GM19035 (cell line): ENCODE measurements around the gene EIF4B.

Experiments used
- ATAC-seq: cut with Tn5 transposase; IDR thresholded peaks from one replicate; pipeline ENCODE4 v1.9.1; 2021; ENCODE audit not compliant: unreplicated experiment

EIF4B gene

DNA sequence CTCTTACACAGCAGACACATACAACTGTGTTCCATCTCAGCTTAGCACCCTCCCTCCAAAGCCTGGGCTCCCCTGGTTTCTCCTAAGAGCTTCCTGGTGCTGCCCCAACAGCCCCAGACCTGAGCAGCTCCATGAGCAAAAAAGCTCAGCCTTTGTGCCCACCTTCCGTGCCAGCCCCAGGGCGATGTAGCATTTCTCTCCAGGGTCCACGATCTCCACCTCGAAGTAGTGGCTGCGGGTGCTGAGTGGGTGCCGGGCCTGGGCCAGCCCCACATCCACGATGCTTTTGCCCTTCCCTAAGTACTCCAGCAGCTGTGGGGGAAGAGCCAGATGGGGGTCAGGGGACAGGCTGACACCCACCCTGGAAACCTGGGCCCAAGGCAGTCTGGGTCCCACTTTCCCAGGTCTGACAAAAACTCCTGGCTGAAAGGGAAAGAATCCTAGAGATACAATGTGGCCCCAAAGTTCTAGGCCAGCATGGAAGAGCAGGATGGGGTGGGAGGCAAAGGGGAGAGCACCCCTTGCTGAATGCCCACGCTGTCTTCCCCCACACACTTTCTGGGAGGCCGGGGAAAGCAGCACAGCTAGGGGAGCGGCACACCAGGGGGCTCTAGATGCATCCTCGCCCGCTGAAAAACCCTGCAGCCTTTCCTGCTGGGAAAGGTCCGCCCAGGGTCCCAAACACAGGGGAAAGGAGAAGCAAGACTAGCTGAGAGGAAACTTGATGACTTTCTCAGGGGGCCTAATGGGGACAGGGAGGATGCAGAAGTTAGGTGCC is 61.9 kb downstream of the EIF4B start:
- ATAC-seq = no peak

DNA sequence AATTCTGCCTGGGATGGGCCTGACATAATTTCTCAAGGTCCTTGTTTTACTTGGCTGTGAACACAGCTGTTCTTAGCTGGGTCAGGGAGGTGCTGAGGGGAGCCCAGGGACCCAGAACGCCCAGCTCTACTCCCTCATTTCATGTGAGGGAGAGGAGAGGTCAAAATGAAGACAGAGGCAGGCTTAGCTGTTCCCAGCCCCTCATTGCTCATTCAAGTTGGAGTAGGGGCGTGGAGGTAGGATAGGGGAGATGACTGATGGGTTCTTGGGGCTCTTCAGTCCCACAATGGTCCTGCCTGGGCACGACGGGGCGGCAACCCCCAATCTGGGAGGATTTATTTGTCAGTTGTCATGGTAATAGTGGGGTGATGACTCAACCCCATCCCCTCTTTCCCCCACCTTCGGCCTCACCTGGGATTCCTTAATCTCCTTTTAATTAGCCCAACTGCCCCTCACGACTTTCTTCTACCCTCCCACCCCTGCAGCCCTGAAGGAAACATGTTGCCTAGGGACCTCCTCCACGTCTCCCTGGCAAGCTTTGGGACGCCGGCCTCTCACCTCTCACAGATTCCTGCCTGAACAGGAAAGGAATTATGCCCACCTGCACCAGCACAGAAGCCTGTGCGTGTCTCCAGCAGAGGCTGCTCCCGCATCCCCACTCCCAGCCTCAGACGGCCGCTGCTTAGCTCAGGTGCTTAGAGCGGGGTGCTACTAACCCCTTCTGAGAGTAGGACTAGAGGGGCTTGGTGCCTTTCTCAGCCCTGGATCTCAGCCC is 62.7 kb downstream of the EIF4B start:
- no peak for ATAC-seq

DNA sequence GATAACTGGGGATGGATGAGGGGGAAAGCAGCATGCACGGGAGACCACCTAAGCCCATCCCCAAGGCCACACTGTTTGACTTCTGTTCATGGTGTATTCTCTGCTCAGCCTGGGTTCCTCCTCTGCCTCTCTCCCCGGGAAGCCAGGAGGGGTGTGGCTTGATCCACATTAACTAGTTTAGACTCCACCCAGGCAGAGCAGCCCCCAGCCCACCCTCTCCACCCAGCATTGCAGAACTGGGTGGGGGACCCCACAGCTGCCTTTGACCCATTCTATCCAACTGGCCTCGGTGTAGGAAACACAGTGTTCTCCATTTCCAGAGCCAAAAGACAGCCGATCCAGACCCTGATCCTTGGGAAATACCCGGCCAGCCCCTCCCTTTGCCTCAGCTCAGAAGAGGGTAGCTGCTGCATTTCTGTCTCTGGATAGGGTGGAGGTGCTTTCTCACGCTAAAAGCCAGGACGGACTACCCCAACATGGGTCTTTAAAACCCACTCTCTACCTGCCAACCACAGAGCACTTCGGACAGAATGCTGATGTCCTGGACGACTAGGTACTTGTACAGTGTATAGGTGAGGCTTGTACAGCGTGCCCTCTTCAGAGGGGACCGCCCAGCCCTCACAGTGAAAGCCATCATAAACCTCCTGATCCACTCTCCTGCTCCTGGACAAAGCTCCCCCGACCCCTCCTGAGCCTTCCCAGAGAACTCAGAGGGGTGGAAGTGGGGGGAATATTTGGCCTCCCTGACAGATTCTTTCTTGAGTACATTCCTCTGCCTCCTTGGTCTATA is 63.6 kb downstream of the EIF4B start:
- no peak for ATAC-seq

DNA sequence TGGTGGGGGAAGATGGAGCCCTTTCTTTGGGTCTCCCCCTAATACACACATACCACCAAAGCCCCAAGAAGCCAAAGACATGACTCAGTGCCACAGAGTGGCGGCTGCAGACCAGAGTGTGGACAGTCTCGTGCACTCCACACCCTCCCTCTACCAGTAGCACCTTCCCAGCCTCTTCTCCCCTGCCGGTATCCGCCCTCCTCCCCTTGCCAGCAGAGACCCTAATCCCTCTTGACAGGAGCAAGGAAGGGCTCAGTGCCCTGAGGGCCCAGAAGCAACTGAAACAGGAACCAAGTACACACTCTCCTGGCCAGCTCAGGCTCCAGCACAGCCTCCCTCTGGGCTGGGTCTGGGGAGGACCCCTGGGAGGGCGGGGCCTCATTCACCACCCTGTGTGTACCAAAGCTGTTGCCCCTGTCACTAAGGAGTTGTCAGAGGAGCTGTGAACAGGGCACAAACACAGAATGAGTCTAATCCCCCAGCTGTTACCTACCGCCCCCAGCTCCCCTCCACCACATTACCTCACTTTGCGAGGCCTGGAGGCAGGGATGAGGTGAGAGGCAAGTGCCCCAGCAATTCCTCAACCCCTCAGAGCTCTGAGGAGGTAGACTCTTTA is 64.7 kb downstream of the EIF4B start:
- ATAC-seq = no peak

DNA sequence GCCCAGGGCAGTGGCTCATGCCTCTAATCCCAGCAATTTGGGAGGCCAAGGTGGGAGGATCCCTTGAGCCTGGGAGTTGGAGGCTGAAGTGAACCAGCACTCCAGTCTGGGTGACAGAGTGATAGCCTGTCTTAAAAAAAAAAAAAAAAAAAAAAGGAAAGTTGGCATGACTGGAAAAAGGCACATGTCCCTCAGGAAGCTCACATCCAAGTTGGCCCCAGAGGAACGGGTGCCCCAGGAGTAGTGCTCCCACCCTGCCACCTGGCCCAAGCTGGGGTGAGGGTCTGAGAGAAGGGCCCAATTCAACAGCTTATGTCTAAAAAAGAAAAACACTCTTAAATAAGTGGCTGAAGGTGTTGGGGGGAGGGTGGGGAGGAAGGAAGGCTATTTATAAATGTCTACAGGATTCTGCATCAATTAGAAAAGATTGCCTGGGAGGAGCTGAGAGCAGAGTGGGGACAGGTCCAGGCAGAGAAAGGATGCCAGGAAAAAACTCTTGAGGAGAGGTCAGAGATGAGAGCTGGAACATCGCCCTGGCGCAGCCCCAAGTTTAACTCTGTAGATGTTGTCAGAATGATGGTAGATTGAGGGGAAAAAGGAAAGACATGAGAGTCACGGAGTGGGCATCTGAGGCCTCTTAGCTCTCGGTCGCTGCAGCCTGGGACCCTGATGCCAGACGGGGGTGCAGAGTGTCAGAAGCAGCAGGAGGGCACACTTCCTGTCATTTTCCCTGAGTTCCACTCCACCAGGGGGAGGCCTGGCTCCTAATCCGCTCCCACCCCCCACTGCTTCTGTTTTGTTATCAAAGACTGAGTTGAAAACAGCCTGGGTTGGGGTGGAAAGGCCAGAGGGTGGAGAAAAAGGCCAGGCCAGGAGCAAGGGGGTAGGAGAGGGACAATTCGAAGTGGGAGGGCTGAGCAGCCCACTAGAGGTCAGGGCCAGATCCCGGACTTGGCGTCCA is 65.6 kb downstream of the EIF4B start:
- ATAC-seq = no peak

DNA sequence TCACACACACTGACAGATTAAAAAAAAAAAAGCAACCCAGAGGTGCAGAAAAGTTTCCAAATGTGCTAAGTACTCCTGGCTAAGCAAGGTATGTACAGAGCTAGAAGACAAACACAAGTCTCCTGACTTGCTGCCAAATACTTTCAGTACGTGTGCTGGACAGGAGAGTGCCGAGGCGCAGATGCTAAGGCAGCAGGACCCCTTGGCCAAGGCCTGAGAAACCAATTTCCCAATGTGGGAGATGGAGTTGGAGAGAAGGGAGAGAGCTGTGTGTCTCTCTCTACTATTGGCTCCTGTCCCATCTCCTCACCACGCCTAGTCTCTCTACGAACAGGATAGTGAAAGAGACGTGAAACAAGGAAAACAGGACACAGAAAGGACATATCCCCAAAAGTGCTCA is 67.6 kb downstream of the EIF4B start:
- no peak for ATAC-seq

DNA sequence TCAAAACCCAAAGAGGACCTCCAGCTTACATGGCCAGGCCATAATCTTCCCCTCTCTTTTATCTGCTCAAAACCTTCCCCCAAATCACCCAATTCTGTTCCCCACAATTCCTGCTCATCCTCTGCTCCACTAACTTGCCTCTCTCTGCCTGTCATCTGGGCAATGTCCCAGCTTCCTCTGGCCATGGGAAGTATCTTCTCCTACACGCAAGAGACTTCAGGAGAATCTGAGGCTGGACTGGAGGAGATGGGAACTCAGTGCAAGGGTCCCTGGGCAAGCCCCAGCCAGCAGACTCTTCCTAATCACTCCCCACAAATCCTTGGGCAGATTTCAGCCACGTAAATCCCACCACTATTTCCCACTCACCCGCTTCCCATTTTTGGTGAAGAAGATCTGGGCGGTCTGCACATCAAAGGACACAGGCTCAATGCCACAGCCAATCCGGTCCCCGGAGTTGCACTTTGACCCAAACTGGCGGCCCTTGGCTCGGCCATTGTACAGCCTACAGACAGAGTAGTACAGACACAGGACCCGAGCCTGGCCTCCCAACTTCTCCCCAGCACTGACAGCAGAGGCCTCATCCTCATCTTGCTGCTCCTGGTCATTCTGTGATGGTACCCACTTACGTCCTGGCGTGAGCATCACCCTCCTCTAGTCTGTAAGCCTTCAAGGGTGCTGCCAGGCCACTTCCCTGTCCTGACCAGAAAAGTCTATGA is 68.2 kb downstream of the EIF4B start:
- no peak for ATAC-seq

DNA sequence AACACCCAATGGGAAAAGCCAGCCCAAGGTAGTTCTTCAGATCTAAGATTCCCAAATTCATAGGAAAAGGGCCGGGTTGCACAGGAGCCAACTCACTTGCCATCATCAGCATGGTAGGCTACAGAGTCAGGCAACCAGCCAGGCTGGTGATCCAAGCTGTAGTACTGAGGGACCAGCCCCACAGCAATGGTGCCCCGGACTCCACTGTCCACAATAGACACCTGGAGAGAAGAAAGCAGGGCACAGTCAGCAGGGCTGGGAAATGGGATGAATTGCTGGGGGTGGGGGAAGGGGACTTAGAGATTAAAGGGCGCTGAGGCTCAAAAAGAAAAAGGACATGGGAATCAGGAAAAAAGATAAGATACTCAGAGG is 68.7 kb downstream of the EIF4B start:
- ATAC-seq = no peak

DNA sequence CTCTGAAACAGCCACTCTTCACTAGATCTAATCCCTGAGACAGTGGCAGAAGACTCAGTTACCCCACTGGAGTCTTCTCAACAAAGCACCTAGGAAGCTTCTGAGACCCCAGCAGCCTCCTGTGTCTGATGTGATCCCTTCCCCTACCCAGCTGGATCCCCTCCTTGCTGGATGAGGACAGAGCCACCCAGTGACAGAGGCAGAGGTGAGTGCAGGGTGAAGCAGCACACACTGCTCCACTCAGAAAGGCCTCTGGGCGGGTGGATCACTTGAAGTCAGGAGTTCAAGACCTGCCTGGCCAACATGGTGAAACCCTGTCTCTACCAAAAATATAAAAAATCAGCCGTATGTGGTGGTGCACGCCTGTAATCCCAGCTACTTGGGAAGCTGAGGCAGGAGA is 70.2 kb downstream of the EIF4B start:
- no peak for ATAC-seq

DNA sequence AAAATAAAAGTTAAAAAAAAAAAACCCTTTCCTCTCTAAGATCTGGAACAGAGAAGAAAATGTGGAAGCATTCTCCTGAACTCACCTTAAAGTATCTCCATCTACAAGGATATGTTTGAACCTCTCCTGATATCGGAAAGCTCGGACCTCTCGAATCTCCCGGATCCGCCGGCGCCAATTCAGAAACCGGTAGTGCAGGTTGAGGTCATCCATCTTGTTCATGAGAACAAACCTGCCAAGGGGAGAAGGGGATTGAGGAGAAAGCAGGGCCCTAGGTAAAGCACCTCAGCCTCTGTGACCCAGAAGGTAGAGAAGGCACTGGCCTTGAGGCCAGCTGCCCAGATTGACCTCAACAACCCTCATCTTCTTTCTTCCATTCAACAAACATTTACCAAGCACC is 70.8 kb downstream of the EIF4B start:
- no peak for ATAC-seq

DNA sequence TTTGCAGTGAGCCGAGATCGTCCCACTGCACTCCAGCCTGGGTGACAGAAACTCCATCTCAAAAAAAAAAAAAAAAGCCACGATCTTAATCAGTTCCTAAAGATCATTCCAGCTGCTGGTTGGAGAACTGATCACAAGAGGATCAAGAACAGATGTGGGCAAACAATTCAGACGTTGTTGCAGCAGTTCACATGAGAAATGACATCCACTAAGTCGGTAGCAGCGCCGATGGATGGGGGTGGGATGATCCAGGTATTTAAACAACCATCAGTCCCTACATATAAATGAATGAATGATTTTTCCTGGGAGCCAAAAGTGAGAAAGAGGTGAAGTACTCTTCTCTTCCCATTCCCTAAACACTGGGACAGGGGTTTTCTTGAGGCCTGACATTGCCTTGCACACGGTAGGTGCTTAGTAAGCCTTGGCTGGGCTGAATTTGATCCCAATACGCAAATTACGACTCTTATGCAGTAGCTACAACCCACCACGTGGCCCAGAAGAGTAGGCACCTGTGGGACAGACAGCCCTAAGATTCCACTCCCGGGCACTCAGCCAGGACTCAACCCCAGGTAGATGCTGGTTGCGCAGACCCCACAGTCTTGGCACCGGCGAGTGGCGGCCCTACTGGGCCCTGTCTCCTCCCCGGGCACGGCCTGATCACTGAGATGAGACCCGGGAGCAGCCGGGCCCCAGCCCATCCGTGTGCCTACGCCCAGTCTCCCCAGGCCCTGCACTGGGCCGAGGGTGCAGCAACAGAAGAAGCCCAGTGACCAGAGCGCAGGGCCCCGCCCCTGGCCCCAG is 72.4 kb downstream of the EIF4B start:
- ATAC-seq = peak; percentile 27

DNA sequence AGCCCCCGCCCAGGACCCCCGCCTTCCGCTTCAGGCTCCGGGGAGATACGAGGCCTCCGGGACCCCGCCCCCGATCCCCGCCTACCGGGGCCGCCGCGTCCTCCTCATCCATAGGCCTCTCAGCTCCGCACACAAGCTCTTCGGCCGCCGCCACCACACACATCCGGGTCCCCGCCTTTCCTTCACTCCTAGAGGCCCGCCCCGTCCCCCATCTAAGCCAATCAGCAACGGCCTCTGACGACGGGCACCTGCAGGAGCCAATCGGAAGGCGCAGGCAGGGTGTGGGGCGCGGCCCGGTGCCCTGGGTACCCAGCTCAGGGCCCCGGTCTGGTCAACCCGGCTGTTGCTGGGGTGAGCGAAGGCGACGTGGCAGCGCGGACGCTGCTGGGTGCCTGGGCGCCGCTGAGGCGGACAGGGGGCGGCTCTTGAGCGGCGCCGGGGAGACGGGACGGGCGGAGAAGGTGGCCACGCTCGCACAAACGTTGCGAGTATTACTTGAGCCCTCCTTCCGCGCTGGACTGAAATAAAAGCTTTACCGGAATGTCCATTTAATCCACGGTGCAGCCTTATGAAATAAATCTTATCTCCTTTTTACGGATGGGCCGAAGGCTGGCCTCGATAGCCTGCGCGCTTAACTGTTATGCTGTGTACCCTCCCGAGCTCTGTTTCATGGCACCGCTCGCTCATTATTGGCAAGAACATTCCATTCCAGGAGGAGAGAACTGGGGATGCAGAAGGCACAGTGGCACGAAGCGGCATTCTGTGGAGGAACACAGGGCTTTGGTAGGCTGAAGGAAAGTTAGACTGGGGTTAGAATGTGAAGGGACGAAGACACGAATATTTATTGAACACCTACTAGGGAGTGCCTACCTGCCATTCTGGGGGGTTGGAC is 73.2 kb downstream of the EIF4B start, which contains the start of gene SPRYD3:
Gene SPRYD3 (minus strand): TSS at position 165 of the 892 bp plus-strand sequence. CDS start 57 bp downstream, at position 108.
- peak; percentile 98 for ATAC-seq

DNA sequence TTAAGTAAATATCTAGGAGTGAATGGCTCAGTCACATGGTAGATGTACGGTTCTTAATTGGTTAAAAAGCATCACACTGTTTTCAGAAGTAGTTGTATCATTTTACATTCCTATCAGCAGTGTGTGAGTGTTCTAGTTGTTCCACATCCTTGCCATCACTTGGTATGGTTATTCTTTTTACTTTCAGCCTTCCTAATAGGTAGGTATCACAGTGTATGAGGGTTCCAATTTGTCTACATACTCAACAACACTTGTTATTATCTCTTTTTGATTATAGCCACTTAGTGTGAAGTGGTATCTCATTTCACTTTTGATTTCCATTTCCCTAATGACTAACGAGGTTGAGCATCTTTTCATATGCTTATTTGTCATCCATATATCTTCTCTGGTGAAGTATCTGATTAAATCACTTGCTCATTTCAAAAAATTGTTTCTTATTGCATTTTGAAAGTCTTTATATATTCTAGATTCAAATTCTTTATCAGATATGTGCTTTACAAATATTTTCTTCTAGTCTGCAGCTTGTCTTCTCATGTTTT is 76.5 kb downstream of the EIF4B start:
- ATAC-seq = no peak

DNA sequence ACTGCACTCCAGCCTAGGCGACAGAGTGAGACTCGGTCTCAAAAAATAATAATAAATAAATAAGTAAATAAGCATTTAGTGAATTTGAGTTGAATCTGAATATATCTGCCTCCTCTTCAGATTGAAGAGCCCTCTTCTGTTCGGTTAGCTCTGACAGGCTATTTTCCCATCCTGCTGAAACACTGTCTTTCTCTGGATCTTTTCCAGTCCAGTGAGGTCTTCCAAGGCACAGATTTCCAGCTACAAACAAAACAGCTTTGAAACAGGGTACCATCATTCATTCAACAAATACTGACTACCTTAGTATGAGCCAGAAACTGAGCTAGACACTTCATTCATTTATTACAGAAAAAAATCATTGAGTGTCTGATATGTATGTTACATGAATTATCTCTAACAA is 80.1 kb downstream of the EIF4B start:
- ATAC-seq = no peak

DNA sequence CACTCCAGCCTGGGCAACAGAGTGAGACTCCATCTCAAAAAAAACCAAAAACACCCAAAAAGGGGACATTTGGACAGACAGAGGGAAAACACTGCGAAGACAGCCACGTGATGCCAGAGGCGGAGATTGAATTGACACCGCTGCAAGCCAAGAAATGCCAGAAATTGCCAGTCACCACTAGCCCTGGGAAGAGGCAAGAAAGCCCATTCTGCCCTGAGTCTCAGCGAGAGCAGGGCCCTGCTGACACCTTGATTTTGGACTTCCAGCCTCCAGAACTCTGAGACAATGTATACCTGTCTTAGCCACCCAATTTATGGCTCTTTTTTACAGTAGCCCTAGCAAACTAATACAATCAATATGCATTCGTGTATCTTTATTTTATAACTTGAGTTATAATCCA is 83.8 kb downstream of the EIF4B start:
- ATAC-seq = no peak

DNA sequence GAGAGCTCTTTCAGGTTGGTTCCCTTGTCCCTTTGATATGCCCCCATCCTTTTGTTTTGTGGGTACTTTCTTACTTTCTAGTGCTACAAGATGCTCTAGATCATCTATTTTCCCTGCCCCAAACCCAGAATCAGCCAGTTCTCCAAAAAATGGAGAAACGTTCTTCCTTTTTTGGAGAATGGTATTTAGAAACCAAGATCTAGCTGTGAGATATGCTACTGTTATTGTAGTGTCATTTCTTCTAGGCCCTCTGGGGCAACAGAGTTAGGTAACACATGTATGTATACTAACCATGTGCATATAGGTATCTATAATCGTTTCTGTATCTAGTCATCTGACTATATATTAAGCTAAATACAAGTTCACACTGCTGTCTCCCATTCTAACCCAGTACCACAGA is 84.3 kb downstream of the EIF4B start:
- ATAC-seq = no peak

DNA sequence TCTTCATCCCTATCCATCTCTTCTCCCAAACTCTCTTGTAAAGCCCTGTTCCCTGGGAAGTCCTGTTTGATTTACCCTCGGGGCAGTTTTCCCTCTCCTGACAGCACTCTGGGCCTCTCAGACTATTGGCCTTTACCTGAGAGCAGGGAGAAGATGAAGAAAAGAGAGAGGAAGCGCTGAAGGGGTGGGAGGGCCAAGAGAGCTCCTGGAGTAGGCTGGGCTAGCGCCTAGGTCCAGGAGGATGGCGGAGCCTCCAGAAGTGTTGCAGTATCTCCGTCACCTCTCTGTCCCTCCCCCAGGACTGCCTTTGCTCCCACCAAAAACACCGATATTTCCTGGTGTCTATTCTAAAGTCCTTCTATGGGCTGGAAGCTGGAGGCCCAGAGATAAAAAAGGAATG is 85.5 kb downstream of the EIF4B start:
- no peak for ATAC-seq
